Adrenal gland (tissue), 12 donors: Measurements from ENCODE around the gene DDX59. TPM values are rescaled to one million over a fixed set of nuclear protein-coding genes. Genes with fewer than 3 reads are reported as not detected.

ENCODE experiments used
- DNase-seq, 7 donors: peaks; one replicate each; pipeline ENCODE4 v3.0.0-alpha.2; 2019 to 2020
- H3K27ac ChIP-seq, 5 donors: fragments of 200-600 bp; sonication (generic) in 4 of 5; 1 replicate in 3 of 5; 2 replicates in 2 of 5; pipeline versions ENCODE4 v1.5.1 to v1.8.0; 2016 to 2020; ENCODE audit warnings: mild to moderate bottlenecking in 1 of 5
- H3K27me3 ChIP-seq: fragments of 200-600 bp; 2 replicates; pipeline ENCODE4 v1.8.0; 2021
- H3K36me3 ChIP-seq, 2 donors: fragments of 200-600 bp; replicated peaks in 1 of 2; 1 replicate in 1 of 2; 2 replicates in 1 of 2; pipeline versions ENCODE4 v1.5.1 to v1.8.0; 2018 to 2022
- H3K4me1 ChIP-seq, 2 donors: fragments of 200-600 bp; replicated peaks in 1 of 2; 1 replicate in 1 of 2; 2 replicates in 1 of 2; pipeline versions ENCODE4 v1.5.1 to v1.8.0; 2018 to 2021
- H3K4me3 ChIP-seq, 4 donors: fragments of 200-600 bp; sonication (generic) in 3 of 4; one replicate each; pipeline ENCODE4 v1.5.1; 2016 to 2018
- H3K9me3 ChIP-seq, 3 donors: fragments of 200-600 bp; sonication (generic) in 1 of 3; replicated peaks in 1 of 3; 1 replicate in 2 of 3; 2 replicates in 1 of 3; pipeline versions ENCODE4 v1.5.1 to v1.8.0; 2016 to 2021
- CTCF ChIP-seq, 6 experiments: fragments of 450-650 bp in 4 of 6; fragments of 200-600 bp in 2 of 6; sonication (generic) in 1 of 6; IDR thresholded peaks; 1 replicate in 5 of 6; 2 replicates in 1 of 6; pipeline versions ENCODE4 v1.5.1 to v1.8.0; 2016 to 2021; ENCODE audit warnings: antibody characterized with exemption in 6 of 6, mild to moderate bottlenecking in 2 of 6, moderate library complexity in 1 of 6
- POLR2A ChIP-seq, 2 donors: fragments of 450-650 bp; IDR thresholded peaks; one replicate each; pipeline ENCODE4 v1.6.1; 2017; ENCODE audit warnings: antibody characterized with exemption in 2 of 2, mild to moderate bottlenecking in 2 of 2, moderate library complexity in 1 of 2
- WGBS, 4 donors: extraction: QIAGEN DNeasy Blood & Tissue Kit in 2 of 4; methylation state at CpG; one replicate each; pipeline versions ENCODE4 v1.1.5 to v1.1.7; 2013 to 2017; 5-methylcytosine and 5-hydroxymethylcytosine counted together
- intact Hi-C, 2 donors: fragments of 100-400 bp; cut with DNase I; formaldehyde crosslinking; loops; one replicate each; pipeline versions ENCODE4 v1.14.1 to v1.15.0; 2022 to 2023
- polyA plus RNA-seq, 3 donors: library from polyadenylated mRNA; stranded (reverse); fragments of 200-250 nt in 2 of 3; fragments of 350-450 nt in 1 of 3; fragmentation: Illumina TruSeq in 1 of 3; extraction: RNeasy Lipid Tissue Mini Kit (QIAGEN cat#74804) in 1 of 3; gene quantifications; one replicate each; pipeline ENCODE4 v1.2.3, GENCODE V29; 2013 to 2014
- total RNA-seq, 9 donors: library from RNA; depleted of rRNA in 4 of 9; stranded (reverse); fragments of >200 nt in 4 of 9; fragments of 120-200 nt in 1 of 9; fragmentation: NEBNext Ultra II Directional in 1 of 9; extraction: Animal tissue kit (Norgen Biotek cat#: 25700) in 1 of 9; gene quantifications; one replicate each; pipeline versions ENCODE4 v1.1.0 to v1.2.4, GENCODE V29; 2013 to 2023
- donor health status: healthy with polysubstance abuse.
- donor health status: Bipolar disorder and iron deficiency.
- donor health status: DM: yes; HTN: yes; CAD: no.
- donor health status: DM: no; HTN: no; CAD: no.
- donor health status: DM: no; HTN: no; CAD: no.
- donor health status: DM: yes; HTN: yes; CAD: no.

Gene DDX59
- total and polyA plus RNA-seq, 12 donors: 13.5 to 46.1 (median 25.1) TPM

DNA sequence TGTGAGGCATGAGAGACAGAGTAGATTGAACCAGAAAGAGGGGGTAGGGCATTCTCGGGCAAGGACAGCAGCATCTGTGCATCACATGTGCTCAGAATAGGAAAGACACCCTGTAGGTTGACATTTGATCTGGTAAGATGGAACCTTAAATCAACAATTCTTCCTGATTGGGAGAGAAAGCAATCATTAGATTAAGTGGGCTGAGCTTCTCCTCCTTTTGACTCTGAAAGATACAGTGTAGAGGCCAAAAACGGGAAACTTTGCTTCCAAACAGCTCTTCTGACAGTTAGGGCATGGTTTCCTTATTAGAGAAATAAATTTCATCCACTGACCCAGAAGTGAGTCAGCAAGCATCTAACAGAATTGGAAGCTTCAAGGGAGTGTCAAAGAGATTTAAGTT is 58.9 kb downstream of the DDX59 start:
- intact Hi-C loops: no loop called here
- Histone ChIP-seq H3K4me1 (no peaks in the 10 kb centered on the region), H3K9me3 (no peaks in the 10 kb centered on the region), H3K36me3 (no peaks in the 10 kb centered on the region), H3K27me3 (no peaks in the 10 kb centered on the region), H3K4me3 (no peak overlapping the region), H3K27ac (no peak overlapping the region)
- TF ChIP-seq CTCF (IDR thresholded peaks at IDR 0.05): no peak
- no peak for TF ChIP-seq POLR2A (IDR thresholded peaks at IDR 0.05)
- DNase-seq: no peak
- 42 to 51% (median 49%) methylated on average over 2 of the region's 2 CpGs for WGBS, 4 donors

DNA sequence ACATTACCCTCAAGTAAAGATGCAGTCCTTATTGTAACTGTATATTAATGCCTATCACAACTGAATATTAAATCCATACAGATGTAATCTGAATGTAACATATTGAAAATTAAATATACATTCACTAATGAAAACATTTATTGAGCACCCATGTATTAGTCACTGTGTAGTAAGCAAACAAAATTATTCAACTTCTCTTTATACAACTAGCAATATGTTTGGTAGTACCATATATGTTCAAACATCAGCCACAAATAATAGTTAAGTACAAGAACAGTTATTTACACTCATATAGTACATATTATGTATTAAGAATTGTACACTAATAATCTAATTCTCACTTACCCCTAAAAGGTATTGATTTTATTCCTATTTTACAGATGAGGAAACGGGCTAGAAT is 67.1 kb downstream of the DDX59 start:
- 95 to 100% (median 96%) methylated on average over 1 of the region's 1 CpG for WGBS, 4 donors
- no peak overlapping the region for H3K4me3 ChIP-seq
- no peak overlapping the region for H3K27ac ChIP-seq
- no peaks in the 10 kb centered on the region for H3K9me3 ChIP-seq
- no peaks in the 10 kb centered on the region for H3K36me3 ChIP-seq
- intact Hi-C loops: no loop called here
- no peak for DNase-seq
- no peaks in the 10 kb centered on the region for H3K4me1 ChIP-seq
- TF ChIP-seq POLR2A (IDR thresholded peaks at IDR 0.05) (no peak), CTCF (IDR thresholded peaks at IDR 0.05) (no peak)
- H3K27me3 ChIP-seq: no peaks in the 10 kb centered on the region

Other genes starting within 250 kb of the DDX59 start
- gene KIF14, start 49.2 kb downstream of the DDX59 start, total RNA-seq: 1 to 10 TPM in 3 of 9 donors, under 1 TPM in 6; 0.11 to 3.5 (median 0.36) TPM
- under 1 TPM; 0.07 to 0.33 (median 0.08) TPM for gene KIF14, start 49.2 kb downstream of the DDX59 start, polyA plus RNA-seq
- 10 to 100 TPM; 22.3 to 62.6 (median 34.6) TPM for gene CAMSAP2, start 69.0 kb upstream of the DDX59 start, total RNA-seq
- gene CAMSAP2, start 69.0 kb upstream of the DDX59 start, polyA plus RNA-seq: 10 to 100 TPM; 22.6 to 35.6 (median 24.2) TPM
- under 1 TPM in 2 of 9 donors, not detected in 7; 0.18 to 0.69 TPM for gene GPR25, start 203.1 kb upstream of the DDX59 start, total RNA-seq
- gene GPR25, start 203.1 kb upstream of the DDX59 start, polyA plus RNA-seq: not detected
- gene INAVA, start 225.0 kb upstream of the DDX59 start, total RNA-seq: under 1 TPM in 4 of 9 donors, not detected in 5; 0.14 to 0.46 (median 0.22) TPM
- under 1 TPM in 2 of 3 donors, not detected in 1; 0.03 to 0.24 TPM for gene INAVA, start 225.0 kb upstream of the DDX59 start, polyA plus RNA-seq